Large intestine (tissue), 3 donors: ENCODE measurements around the gene ARHGAP22. TPM values are rescaled to one million over a fixed set of nuclear protein-coding genes. Genes with fewer than 3 reads are reported as not detected.

Source experiments
- DNase-seq, 2 donors: peaks; one replicate each; pipeline versions ENCODE4 v3.0.0 to v3.0.0-alpha.2; 2013
- H3K27ac ChIP-seq: one replicate; pipeline ENCODE4 v1.5.1; 2013; ENCODE audit warnings: low read length
- H3K27me3 ChIP-seq: 2 replicates; pipeline ENCODE4 v1.6.1; 2013; ENCODE audit warnings: low read length; ENCODE audit not compliant: control insufficient read depth, insufficient read depth
- H3K36me3 ChIP-seq: 2 replicates; pipeline ENCODE4 v1.6.1; 2013; ENCODE audit warnings: low read length; ENCODE audit not compliant: control insufficient read depth, insufficient read depth
- H3K4me1 ChIP-seq: one replicate; pipeline ENCODE4 v1.6.1; 2013; ENCODE audit warnings: low read length; ENCODE audit not compliant: control insufficient read depth, insufficient read depth
- H3K4me3 ChIP-seq: one replicate; pipeline ENCODE4 v1.5.1; 2013; ENCODE audit warnings: low read length
- H3K9me3 ChIP-seq: one replicate; pipeline ENCODE4 v1.6.1; 2013; ENCODE audit warnings: mild to moderate bottlenecking, low read depth, low read length, moderate library complexity; ENCODE audit not compliant: control insufficient read depth
- WGBS: methylation state at CpG from one replicate; pipeline ENCODE4 v1.1.5; 2013; ENCODE audit warnings: low lambda C conversion rate; ENCODE audit not compliant: insufficient coverage; 5-methylcytosine and 5-hydroxymethylcytosine counted together
- polyA plus RNA-seq: library from polyadenylated mRNA; unstranded; fragments of 120-200 nt; gene quantifications from one replicate; pipeline ENCODE4 v1.2.1, GENCODE V29; 2013

Gene ARHGAP22
- polyA plus RNA-seq, 1 donor, result 2.7 TPM

GRCh38 chr10:48614481-48615390 is 9.9 kb upstream of the ARHGAP22 start:
- Histone ChIP-seq H3K27me3 (peaks cover 3% of the 10 kb centered on the region), H3K36me3 (no peaks in the 10 kb centered on the region), H3K27ac (no peak overlapping the region), H3K9me3 (no peaks in the 10 kb centered on the region), H3K4me1 (no peaks in the 10 kb centered on the region), H3K4me3 (no peak overlapping the region)
- DNase-seq, result no peak
- WGBS, result no CpG with 5 or more reads among the region's 2 CpGs

- no peak for DNase-seq
- H3K36me3 ChIP-seq, result no peaks in the 10 kb centered on the region
These were observed 8.1 kb upstream of the ARHGAP22 start for GRCh38 chr10:48613016-48613415.

GRCh38 chr10:48612236-48612943 is 7.5 kb upstream of the ARHGAP22 start:
- Histone ChIP-seq H3K9me3 (no peaks in the 10 kb centered on the region), H3K27me3 (peaks cover 9% of the 10 kb centered on the region), H3K4me1 (no peaks in the 10 kb centered on the region), H3K36me3 (no peaks in the 10 kb centered on the region), H3K27ac (no peak overlapping the region), H3K4me3 (no peak overlapping the region)
- no peak for DNase-seq
- no CpG with 5 or more reads among the region's 3 CpGs for WGBS

More at GRCh38 chr10:48613016-48613415, 8.1 kb upstream of the ARHGAP22 start:
- Histone ChIP-seq H3K27me3 (peaks cover 7% of the 10 kb centered on the region), H3K9me3 (no peaks in the 10 kb centered on the region), H3K27ac (no peak overlapping the region), H3K4me1 (no peaks in the 10 kb centered on the region), H3K4me3 (no peak overlapping the region)
- 100% methylated on average over 1 of the region's 2 CpGs for WGBS

- no CpG with 5 or more reads among the region's 4 CpGs for WGBS
- H3K4me1 ChIP-seq, result no peaks in the 10 kb centered on the region
- H3K27ac ChIP-seq, result no peak overlapping the region
- peaks cover 21% of the 10 kb centered on the region for H3K27me3 ChIP-seq
- no peaks in the 10 kb centered on the region for H3K9me3 ChIP-seq
- H3K36me3 ChIP-seq, result no peaks in the 10 kb centered on the region
- no peak for DNase-seq
- no peak overlapping the region for H3K4me3 ChIP-seq
These were observed 6.3 kb upstream of the ARHGAP22 start for GRCh38 chr10:48611133-48611532.

- no peak overlapping the region for H3K27ac ChIP-seq
- H3K36me3 ChIP-seq, result no peaks in the 10 kb centered on the region
- no peak for DNase-seq
- no CpG with 5 or more reads among the region's 4 CpGs for WGBS
- no peaks in the 10 kb centered on the region for H3K4me1 ChIP-seq
- H3K27me3 ChIP-seq, result peaks cover 26% of the 10 kb centered on the region
- H3K4me3 ChIP-seq, result no peak overlapping the region
- no peaks in the 10 kb centered on the region for H3K9me3 ChIP-seq
These were observed 5.8 kb upstream of the ARHGAP22 start for GRCh38 chr10:48610585-48611093.

GRCh38 chr10:48609899-48610584 is 5.2 kb upstream of the ARHGAP22 start:
- DNase-seq, result no peak
- WGBS, result no CpG with 5 or more reads among the region's 4 CpGs
- Histone ChIP-seq H3K4me1 (no peaks in the 10 kb centered on the region), H3K9me3 (no peaks in the 10 kb centered on the region), H3K27ac (no peak overlapping the region), H3K27me3 (peaks cover 32% of the 10 kb centered on the region), H3K4me3 (no peak overlapping the region), H3K36me3 (no peaks in the 10 kb centered on the region)

GRCh38 chr10:48609441-48609840 is 4.6 kb upstream of the ARHGAP22 start:
- H3K27ac ChIP-seq, result no peak overlapping the region
- H3K27me3 ChIP-seq, result peaks cover 37% of the 10 kb centered on the region
- H3K4me1 ChIP-seq, result peaks cover 4% of the 10 kb centered on the region
- no peaks in the 10 kb centered on the region for H3K9me3 ChIP-seq
- H3K36me3 ChIP-seq, result no peaks in the 10 kb centered on the region
- H3K4me3 ChIP-seq, result no peak overlapping the region
- DNase-seq, result no peak
- WGBS, result 86% methylated on average over 3 of the region's 5 CpGs

GRCh38 chr10:48608976-48609375 is 4.1 kb upstream of the ARHGAP22 start:
- H3K36me3 ChIP-seq, result no peaks in the 10 kb centered on the region
- H3K27me3 ChIP-seq, result peaks cover 41% of the 10 kb centered on the region
- no peak overlapping the region for H3K4me3 ChIP-seq
- no peaks in the 10 kb centered on the region for H3K9me3 ChIP-seq
- H3K27ac ChIP-seq, result no peak overlapping the region
- DNase-seq, result no peak
- H3K4me1 ChIP-seq, result peaks cover 5% of the 10 kb centered on the region

- DNase-seq, result no peak
- no CpG with 5 or more reads among the region's 3 CpGs for WGBS
These were observed 3.4 kb upstream of the ARHGAP22 start for GRCh38 chr10:48608279-48608681.

More at GRCh38 chr10:48608279-48608681, 3.4 kb upstream of the ARHGAP22 start:
- no peaks in the 10 kb centered on the region for H3K36me3 ChIP-seq
- no peak overlapping the region for H3K4me3 ChIP-seq
- no peaks in the 10 kb centered on the region for H3K9me3 ChIP-seq
- H3K27ac ChIP-seq, result no peak overlapping the region
- H3K4me1 ChIP-seq, result peaks cover 5% of the 10 kb centered on the region
- peaks cover 48% of the 10 kb centered on the region for H3K27me3 ChIP-seq
